Mammary epithelial cell (primary cell): ENCODE results near the gene PDIA6.

Source experiments
- CTCF ChIP-seq, 2 donors: IDR thresholded peaks in 1 of 2; conservative IDR thresholded peaks in 1 of 2; 2 replicates each; pipeline ENCODE4 v1.5.1; 2011 to 2012; ENCODE audit warnings: inconsistent platforms in 2 of 2, low read length in 2 of 2, mild to moderate bottlenecking in 2 of 2, control low read depth in 1 of 2, low read depth in 1 of 2; ENCODE audit not compliant: insufficient read depth in 1 of 2; ENCODE audit errors: extremely low read depth in 1 of 2
- EZH2 ChIP-seq: IDR thresholded peaks from 2 replicates; pipeline ENCODE4 v1.6.1; 2012; ENCODE audit warnings: low read length, inconsistent platforms, borderline replicate concordance

- TF ChIP-seq CTCF (conservative IDR thresholded peaks at IDR 0.05 in 1 of 2, IDR thresholded peaks at IDR 0.05 in 1 of 2; ENCODE audit: extremely low read depth in 1 of 2, insufficient read depth in 1 of 2, low read depth in 1 of 2, low read length in 2 of 2): no peak
- no peak for TF ChIP-seq EZH2
Measured at GRCh38 chr2:10778724-10779115, 33.9 kb downstream of the PDIA6 start.
